Smooth muscle cell (in vitro differentiated cells): Measurements from ENCODE around the gene JMJD7. TPM values are rescaled to one million over a fixed set of nuclear protein-coding genes. Genes with fewer than 3 reads are reported as not detected.

Experiments
- DNase-seq: peaks from one replicate; lab custom pipeline; 2025; ENCODE audit not compliant: unreplicated experiment; lab: John Stamatoyannopoulos, UW
- H2AFZ ChIP-seq: fragments of 200-600 bp; sonication (generic); 2 replicates; pipeline ENCODE4 v1.6.0; 2016; ENCODE audit warnings: antibody characterized with exemption, low read depth, mild to moderate bottlenecking
- H3F3A ChIP-seq: fragments of 200-600 bp; sonication (generic); 2 replicates; pipeline ENCODE4 v1.6.0; 2017; ENCODE audit warnings: antibody characterized with exemption, low read depth
- H3K27ac ChIP-seq: fragments of 200-600 bp; sonication (generic); 2 replicates; pipeline ENCODE4 v1.5.1; 2016; ENCODE audit warnings: low read depth, mild to moderate bottlenecking
- H3K27me3 ChIP-seq: fragments of 200-600 bp; sonication (generic); 2 replicates; pipeline ENCODE4 v1.6.1; 2016; ENCODE audit warnings: low read depth, mild to moderate bottlenecking
- H3K36me3 ChIP-seq: fragments of 200-600 bp; sonication (generic); 2 replicates; pipeline ENCODE4 v1.5.1; 2016; ENCODE audit warnings: low read depth
- H3K4me1 ChIP-seq: fragments of 200-600 bp; sonication (generic); 2 replicates; pipeline ENCODE4 v1.5.1; 2016; ENCODE audit warnings: low read depth
- H3K4me2 ChIP-seq: fragments of 200-600 bp; sonication (generic); 2 replicates; pipeline ENCODE4 v1.6.0; 2016; ENCODE audit warnings: mild to moderate bottlenecking
- H3K4me3 ChIP-seq: fragments of 200-600 bp; sonication (generic); 2 replicates; pipeline ENCODE4 v1.5.1; 2016; ENCODE audit warnings: mild to moderate bottlenecking
- H3K79me2 ChIP-seq: fragments of 200-600 bp; sonication (generic); 2 replicates; pipeline ENCODE4 v1.6.0; 2016; ENCODE audit warnings: low read depth, mild to moderate bottlenecking
- H3K9ac ChIP-seq: fragments of 200-600 bp; sonication (generic); 2 replicates; pipeline ENCODE4 v1.6.0; 2016; ENCODE audit warnings: low read depth
- H3K9me3 ChIP-seq: fragments of 200-600 bp; sonication (generic); replicated peaks from 2 replicates; pipeline ENCODE4 v1.5.1; 2016; ENCODE audit warnings: low read depth
- H4K20me1 ChIP-seq: fragments of 200-600 bp; sonication (generic); 2 replicates; pipeline ENCODE4 v1.6.0; 2016; ENCODE audit warnings: low read depth
- WGBS: methylation state at CpG from one replicate; pipeline ENCODE4 v1.1.7; 2016; ENCODE audit warnings: low lambda C conversion rate; 5-methylcytosine and 5-hydroxymethylcytosine counted together
- polyA plus RNA-seq: library from polyadenylated mRNA; unstranded; fragments of >200 nt; fragmentation: Nextera tagmentation; extraction: Ambion mirVana; gene quantifications from 2 replicates; pipeline ENCODE4 v1.2.1, GENCODE V29; 2016
- total RNA-seq: library from RNA; depleted of rRNA; stranded (reverse); fragments of >200 nt; gene quantifications from 2 replicates; pipeline ENCODE4 v1.2.3, GENCODE V29; 2014
- TF ChIP-seq, protein P1 (sequence below): fragments of 200-600 bp; sonication (generic); IDR thresholded peaks from 2 replicates; pipeline ENCODE4 v1.5.1; 2017; ENCODE audit warnings: borderline replicate concordance, mild to moderate bottlenecking, antibody characterized with exemption; ENCODE audit not compliant: insufficient read depth, poor library complexity, severe bottlenecking

Gene JMJD7
- total and polyA plus RNA-seq, 2 experiments from 2014 or later: 3.3 to 5.0 TPM

- H3K9ac ChIP-seq: no peak overlapping the region
- no peaks in the 10 kb centered on the region for H3F3A ChIP-seq
- TF ChIP-seq, protein P1, sequence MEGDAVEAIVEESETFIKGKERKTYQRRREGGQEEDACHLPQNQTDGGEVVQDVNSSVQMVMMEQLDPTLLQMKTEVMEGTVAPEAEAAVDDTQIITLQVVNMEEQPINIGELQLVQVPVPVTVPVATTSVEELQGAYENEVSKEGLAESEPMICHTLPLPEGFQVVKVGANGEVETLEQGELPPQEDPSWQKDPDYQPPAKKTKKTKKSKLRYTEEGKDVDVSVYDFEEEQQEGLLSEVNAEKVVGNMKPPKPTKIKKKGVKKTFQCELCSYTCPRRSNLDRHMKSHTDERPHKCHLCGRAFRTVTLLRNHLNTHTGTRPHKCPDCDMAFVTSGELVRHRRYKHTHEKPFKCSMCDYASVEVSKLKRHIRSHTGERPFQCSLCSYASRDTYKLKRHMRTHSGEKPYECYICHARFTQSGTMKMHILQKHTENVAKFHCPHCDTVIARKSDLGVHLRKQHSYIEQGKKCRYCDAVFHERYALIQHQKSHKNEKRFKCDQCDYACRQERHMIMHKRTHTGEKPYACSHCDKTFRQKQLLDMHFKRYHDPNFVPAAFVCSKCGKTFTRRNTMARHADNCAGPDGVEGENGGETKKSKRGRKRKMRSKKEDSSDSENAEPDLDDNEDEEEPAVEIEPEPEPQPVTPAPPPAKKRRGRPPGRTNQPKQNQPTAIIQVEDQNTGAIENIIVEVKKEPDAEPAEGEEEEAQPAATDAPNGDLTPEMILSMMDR: no peak
- DNase-seq: no peak
- H3K4me1 ChIP-seq: no peaks in the 10 kb centered on the region
- H3K4me2 ChIP-seq: no peak overlapping the region
- H3K27me3 ChIP-seq: no peaks in the 10 kb centered on the region
- no peak overlapping the region for H3K27ac ChIP-seq
- no peak overlapping the region for H3K4me3 ChIP-seq
- H3K9me3 ChIP-seq: no peaks in the 10 kb centered on the region
- 88% methylated on average over 3 of the region's 3 CpGs for WGBS
- no peaks in the 10 kb centered on the region for H3K79me2 ChIP-seq
- H4K20me1 ChIP-seq: no peaks in the 10 kb centered on the region
- H2AFZ ChIP-seq: no peak overlapping the region
- no peaks in the 10 kb centered on the region for H3K36me3 ChIP-seq
Measured at GRCh38 chr15:41832875-41833274, 5.0 kb downstream of the JMJD7 start.

DNA sequence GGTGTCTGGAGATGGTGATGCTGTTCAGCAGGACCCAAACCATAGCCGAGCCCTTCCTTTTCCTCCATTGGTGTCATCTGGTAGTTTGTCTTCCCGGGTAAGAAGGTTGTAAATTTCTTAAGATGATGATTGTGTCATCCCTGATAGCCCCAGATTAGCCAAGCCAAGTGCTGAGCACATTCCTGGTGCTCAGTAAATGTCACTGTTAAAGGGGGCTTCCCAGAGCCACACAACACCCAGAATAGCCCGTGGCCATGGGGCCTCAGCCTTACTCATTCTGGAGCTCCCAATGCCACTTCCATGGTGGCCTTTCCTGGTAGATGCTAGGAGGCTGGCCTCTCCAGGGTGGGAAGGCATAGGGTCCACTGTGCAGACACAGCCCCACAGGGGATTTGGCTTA, 6.2 kb downstream of the JMJD7 start:
- H3K36me3 ChIP-seq: no peaks in the 10 kb centered on the region
- H3K9me3 ChIP-seq: no peaks in the 10 kb centered on the region
- no peak for DNase-seq
- WGBS: 66% methylated on average over 3 of the region's 3 CpGs
- no peaks in the 10 kb centered on the region for H3K79me2 ChIP-seq
- TF ChIP-seq, protein P1: no peak
- no peaks in the 10 kb centered on the region for H3F3A ChIP-seq
- no peak overlapping the region for H2AFZ ChIP-seq
- H3K27me3 ChIP-seq: no peaks in the 10 kb centered on the region
- no peaks in the 10 kb centered on the region for H3K4me1 ChIP-seq
- no peak overlapping the region for H3K4me2 ChIP-seq
- no peak overlapping the region for H3K27ac ChIP-seq
- H4K20me1 ChIP-seq: no peaks in the 10 kb centered on the region
- H3K9ac ChIP-seq: no peak overlapping the region
- no peak overlapping the region for H3K4me3 ChIP-seq

DNA sequence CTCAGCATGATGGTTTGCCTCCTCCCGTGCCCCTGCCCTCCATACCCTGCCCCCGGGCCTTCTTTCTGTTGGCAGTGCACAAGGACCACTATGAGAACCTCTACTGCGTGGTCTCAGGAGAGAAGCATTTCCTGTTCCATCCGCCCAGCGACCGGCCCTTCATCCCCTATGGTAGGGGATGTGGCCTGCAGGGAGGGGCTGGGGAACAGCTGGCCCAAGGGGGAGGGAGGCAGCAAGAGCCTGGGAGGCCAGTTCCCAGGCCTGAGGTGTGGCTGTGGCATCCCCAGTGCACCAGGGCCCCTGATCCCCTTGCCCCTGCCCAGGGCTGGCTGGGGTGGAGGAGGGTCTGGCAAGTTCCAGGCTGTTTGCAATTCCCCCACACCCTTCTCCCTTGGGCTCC, 8.2 kb downstream of the JMJD7 start:
- 89% methylated on average over 6 of the region's 6 CpGs for WGBS

More for the DNA sequence above, 8.2 kb downstream of the JMJD7 start:
- Histone ChIP-seq H3K9ac (no peak overlapping the region), H3K27ac (no peak overlapping the region), H3K4me1 (no peaks in the 10 kb centered on the region), H3F3A (no peaks in the 10 kb centered on the region), H2AFZ (no peak overlapping the region), H3K36me3 (no peaks in the 10 kb centered on the region), H3K4me3 (no peak overlapping the region), H3K4me2 (no peak overlapping the region), H4K20me1 (no peaks in the 10 kb centered on the region), H3K9me3 (no peaks in the 10 kb centered on the region), H3K27me3 (no peaks in the 10 kb centered on the region), H3K79me2 (no peaks in the 10 kb centered on the region)
- TF ChIP-seq, protein P1: no peak
- no peak for DNase-seq
